COLO829 (cell line): Measurements from ENCODE around the gene FCN2.
"Not testable (repeated sequence)": the region's sequence is repeated elsewhere in the genome, so short reads cannot be mapped to it uniquely, and the experiment has no call there.

Experiments
- DNase-seq: peaks from one replicate; pipeline ENCODE4 v3.0.0; 2012; ENCODE audit warnings: low spot score

FCN2 gene

DNA sequence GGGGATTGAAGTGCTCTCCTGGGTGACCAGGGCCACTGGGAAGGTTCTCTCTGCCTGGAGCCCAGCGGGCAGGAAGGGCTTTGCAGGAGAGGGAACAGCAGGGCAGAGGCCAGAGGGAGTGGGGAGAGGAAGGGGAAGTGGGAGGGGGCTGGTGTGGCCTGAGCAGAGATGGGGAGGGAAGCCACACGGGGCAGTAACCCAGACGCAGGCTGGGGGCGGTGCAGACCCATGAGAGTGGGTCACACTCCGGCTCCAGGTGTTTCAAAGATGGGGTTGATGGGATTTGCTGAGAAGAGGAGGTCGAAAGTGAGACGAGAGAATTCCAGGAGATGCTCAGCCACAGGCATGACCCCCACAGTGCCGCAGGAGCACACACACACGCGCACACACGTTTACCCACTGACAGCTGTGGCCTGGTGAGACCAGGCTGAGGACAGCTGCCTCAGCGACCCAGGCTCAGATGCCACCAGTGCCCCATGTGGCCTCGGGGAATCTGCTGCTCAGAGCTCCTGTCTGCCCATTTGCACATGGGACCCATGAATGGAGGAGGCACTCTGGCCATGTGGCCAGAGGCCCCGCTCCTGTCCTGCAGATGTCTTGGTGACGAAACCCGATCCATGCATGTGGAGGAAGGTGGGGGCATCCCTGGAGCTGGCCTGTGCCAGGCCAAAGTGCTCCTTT is 32.7 kb upstream of the FCN2 start:
- DNase-seq: no peak

DNA sequence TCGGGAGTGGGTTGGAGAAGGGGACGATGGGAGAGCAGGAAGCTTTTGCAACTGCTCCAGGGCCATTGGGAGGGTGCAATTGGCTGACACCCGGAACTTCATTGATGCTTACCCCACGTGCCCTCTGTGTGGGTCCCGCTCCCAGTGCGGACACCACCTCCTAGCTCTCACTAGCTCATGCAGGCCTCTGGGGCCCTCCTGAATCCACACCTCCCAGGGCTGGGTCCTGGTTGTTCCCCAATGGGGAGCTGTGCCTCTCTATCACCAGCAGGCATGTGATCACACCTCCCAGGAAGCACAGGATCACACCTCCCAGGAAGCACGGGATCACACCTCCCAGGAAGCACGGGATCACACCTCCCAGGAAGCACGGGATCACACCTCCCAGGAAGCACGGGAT is 32.1 kb upstream of the FCN2 start:
- no peak for DNase-seq

DNA sequence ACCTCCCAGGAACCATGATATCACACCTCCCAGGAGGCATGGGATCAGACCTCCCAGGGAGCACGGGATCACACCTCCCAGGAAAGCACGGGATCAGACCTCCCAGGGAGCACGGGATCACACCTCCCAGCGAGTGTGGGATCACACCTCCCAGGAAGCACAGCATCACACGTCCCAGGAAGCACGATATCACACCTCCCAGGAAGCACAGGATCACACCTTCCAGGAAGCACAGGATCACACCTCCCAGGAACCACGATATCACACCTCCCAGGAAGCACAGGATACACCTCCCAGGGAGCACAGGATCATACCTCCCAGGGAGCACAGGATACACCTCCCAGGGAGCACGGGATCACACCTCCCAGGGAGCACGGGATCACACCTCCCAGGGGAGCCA is 30.0 kb upstream of the FCN2 start:
- DNase-seq: no peak

DNA sequence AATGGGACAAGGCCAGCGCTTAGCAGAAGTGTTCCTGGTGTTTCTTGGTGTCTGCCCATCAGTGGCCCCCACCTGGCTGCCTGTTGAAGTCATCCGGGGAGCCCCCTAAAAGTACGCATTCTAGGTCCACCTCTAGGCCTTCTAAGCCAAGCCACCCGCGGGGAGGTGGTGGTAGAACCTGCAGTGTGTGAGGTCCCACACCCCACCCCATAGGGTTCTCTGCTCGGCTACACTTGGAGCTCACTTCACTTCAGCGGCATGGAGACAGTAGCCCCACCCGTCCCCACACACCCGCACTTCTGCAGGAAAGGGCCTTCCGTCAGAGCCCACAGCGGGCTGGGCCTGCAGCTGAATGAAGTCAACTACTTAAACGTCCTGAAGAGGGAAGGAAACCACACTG is 29.6 kb upstream of the FCN2 start:
- no peak for DNase-seq

DNA sequence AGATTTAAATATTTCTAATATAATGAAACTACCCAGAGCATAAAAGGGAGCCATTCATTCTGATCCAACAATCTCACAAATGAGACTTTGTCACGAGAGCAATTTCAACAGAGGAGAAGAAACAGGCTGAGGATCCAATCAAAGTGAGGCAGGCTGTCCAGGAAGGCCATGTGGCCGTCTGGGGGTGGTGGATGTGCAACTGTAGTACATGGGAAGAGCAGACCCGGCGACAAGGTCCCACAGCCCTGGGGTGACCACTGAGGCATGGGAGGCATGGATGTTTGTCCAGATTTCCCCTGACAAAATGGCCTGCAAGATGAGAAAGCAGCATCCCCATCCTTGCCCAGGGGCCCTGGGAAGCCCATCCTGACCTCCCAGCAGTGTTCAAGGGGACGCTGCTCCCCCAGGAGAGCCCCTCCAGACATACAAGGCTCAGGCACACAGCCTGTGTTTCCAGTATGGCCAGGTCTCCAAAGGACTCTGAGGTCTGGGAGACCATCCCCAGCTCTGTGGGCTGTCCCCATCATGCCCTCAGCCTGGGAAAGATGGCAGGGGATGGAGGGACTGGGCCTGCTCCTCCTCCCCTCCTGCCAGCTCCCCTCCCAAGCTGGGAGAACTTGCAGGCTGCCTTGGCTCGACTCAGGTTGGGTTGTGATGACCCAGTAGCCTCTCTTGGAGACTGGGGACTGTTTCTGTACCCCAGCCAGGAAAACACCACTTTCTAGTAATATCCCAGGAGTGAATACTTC is 27.5 kb upstream of the FCN2 start:
- DNase-seq: peak; percentile 64

DNA sequence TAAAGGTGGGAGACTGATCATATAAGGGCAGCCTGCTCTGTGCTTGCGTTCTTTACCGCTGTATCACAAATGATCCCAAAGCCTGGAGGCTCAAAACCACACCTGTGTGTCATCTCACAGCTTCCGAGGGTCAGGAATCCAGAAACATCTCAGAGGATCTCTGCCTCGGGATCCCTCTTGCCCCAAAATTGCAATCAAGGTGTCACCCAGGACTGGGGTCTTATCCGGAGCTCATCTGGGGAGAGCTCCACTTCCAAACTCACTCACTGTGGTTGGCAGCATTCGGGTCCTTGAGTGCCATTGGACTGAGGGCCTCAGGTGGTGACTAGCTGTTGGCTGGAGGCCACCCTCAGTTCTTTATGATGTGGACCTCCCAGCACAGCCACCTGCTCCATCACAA is 26.7 kb upstream of the FCN2 start:
- no peak for DNase-seq

DNA sequence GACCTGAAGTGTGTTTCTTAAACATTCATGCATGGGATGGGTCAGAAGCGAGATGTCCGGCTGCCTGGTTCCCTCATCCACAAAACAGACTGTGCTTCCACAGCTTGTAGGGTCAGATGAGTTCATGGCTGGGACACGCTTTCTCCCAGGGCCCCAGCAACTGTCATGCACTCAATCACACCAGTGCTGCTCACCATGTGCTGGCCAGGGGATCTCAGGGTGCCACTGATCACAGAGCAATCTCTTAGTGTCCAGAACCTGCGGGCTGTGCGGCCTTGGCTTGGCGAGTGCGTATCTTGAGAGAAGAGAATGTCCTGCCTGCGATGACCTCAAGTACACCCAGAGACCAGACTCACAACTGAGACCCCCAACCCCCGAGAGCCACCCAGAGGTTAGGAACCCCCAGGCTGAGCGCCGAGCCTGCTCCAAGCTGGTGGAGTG is 26.0 kb upstream of the FCN2 start:
- no peak for DNase-seq

DNA sequence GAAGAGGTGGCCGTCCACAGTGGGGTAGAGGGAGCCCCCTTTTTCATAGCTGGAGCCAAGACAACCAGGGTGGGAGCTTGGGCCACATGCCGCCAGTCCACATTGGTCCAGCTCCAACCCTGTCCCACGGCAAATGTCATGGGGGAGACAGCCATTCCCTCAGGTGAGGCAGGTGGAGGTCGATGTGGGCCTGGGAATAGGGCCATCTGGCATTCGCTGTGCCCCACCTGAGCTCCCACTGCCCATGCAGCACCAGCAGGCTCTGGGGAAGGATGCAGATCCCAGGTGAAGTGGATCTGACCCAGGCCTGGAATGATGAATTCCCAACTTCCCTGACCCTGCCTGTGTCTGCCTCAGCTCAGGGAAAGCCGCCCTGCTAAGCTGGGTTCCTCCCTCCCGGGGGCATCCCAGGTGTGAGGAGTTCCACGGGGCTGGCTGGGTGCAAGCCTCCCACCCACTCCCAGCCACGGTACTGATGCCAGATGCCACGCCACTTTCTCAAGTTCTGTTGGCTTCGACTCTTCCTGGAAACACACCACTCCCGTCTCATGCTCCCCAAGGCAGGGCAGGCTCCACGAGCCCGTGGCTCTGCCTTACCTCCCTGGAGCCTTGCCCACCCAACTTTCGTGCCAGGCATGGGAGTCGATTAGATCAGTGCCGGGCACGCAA is 25.2 kb upstream of the FCN2 start:
- no peak for DNase-seq

DNA sequence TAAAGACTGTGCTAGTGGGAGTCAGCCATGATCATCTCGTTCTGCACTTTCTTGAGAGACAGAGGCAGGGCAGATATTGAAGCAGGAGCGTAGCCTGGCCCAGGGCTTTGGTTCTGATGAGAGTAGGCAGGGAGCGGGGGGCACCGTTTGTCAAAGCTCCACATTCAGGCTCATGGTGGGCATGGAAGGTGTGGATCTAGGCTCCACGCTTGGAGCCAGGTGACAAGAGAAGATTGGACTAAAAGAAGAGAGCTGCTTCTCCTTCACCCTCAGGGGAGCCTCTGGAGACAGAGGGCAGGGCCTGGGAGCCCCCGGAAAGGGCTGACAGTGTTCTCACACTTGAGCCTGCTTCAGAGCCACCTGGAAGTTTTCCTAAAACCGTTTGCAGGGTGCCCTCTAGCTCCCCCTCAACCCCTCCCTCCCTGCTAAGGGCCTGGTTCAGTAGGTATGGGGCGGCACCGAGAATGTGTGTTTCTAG is 24.7 kb upstream of the FCN2 start:
- DNase-seq: no peak

DNA sequence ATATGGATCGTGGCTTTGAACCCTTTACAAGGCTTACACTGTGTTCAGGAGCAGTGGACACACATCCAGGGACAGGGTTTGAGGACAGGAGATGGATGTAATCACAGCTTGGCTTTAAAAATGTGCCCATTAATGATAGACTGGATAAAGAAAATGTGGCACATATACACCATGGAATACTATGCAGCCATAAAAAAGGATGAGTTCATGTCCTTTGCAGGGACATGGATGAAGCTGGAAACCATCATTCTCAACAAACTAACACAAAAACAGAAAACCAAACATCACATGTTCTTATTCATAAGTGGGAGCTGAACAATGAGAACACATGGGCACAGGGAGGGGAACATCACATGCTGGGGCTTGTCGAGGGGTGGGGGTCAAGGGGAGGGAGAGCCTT is 23.2 kb upstream of the FCN2 start:
- not testable (repeated sequence) for DNase-seq

DNA sequence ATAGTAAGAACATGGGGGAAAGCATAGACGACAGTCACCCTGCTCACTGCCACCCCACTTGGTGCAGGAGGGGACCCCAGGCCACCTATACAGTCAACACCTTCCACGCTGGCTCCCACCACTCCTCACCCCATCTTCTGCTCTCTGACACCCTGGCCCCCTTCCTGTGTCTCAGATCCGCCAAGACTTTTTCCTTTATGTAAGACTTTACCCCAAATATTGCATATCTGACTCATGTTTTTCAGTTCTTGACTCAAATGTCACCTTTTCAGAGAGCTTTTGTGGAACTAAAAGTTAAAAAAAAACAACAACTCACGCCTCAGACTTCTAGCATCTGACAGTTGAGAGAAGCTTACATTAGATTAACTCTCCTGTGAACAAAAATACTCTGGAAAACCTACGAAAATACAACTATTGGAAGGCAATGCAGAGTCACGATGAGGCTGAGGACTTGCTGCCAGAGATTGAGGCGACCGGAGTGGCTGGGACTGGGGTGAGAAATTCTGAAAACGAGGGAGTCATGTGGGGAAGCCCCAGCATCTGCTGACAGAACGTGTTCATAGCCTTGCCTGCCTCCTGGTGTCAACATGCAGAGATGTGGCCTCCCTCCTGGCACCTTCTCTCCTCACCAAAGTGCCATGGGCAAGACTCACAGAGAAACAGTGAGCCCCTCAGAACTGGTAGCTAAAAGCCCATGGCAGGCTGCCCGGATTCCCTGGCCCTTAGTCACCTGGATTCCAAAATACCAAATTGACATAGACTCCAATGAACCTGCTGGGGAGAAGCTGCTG is 22.4 kb upstream of the FCN2 start:
- no peak for DNase-seq

DNA sequence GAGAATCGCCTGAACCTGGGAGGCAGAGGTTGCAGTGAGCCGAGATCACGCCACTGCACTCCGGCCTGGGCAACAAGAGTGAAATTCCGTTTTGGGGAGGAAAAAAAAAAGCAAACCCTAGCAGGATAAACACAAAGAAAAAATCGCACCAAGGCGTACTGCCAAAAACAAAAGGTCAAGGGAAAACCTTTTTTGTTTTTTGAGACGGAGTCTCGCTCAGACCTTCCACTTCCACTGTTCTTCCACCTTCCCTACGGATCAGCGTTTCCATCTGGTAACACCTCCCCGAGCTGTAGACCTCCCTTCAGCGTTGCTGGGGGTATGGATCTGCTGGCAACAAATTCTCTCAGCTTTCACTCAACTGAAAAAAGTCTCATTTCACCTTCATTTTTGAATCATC is 20.1 kb upstream of the FCN2 start:
- no peak for DNase-seq

DNA sequence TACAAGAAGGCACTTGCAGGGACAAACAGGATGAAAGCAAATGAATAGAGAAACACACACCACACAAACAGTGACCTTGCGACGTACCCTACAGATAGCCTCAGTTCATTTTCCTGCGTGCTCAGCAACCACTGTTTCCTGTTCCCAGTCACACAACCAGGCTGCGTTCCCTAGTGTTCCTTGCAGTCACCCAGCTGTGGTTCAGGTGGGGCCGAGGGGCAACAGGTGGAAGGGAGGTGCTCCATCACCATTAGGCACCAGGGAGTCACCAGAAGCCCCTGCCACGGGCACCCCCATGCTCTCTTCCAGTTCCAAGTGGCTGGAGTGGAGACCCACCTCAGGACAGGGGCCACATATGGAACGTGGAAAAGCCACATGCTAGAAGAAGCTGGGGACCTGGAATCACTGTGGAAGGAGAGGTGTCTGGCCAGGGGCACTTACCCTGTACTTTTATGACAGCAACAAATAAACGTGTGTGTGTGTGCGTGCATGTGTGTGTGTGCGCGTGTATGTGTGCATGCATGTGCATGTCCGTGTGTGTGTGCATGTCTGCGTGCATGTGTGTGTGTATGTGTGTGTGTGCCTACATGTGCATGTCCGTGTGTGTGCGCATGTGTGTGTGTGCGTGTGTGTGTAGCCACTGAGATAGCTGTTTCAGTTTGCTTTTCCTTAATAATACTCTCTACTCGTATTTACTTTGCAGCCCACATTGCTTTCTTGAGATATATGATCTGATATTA is 18.8 kb upstream of the FCN2 start:
- DNase-seq: no peak

DNA sequence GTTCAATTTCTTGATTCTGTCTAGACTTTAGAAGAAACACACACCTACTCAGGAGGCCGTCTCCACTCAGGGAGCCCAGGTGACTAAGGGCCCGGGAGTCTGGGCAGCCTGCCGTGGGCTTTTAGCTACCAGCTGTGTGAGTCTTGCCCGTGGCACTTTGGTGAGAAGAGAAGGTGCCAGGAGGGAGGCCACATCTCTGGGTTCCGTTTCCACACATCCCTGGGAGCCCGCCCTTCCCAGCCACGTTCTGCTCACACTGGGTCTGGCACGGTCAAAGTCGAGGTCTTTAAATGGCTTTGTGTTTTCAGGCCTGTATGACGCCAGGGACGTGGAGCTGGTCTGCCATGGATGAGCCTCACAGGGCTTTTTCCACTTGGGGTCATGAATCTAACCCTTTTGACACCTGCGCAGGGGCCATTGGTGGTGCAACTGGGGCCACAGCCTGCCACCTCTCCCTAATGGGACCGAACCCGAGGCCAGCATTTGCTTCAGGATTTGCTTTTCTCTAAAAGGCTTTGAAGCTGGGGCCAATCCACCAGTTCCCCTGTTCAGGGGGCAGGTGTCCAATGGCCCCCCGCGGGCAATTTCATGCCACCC is 17.2 kb upstream of the FCN2 start:
- no peak for DNase-seq

DNA sequence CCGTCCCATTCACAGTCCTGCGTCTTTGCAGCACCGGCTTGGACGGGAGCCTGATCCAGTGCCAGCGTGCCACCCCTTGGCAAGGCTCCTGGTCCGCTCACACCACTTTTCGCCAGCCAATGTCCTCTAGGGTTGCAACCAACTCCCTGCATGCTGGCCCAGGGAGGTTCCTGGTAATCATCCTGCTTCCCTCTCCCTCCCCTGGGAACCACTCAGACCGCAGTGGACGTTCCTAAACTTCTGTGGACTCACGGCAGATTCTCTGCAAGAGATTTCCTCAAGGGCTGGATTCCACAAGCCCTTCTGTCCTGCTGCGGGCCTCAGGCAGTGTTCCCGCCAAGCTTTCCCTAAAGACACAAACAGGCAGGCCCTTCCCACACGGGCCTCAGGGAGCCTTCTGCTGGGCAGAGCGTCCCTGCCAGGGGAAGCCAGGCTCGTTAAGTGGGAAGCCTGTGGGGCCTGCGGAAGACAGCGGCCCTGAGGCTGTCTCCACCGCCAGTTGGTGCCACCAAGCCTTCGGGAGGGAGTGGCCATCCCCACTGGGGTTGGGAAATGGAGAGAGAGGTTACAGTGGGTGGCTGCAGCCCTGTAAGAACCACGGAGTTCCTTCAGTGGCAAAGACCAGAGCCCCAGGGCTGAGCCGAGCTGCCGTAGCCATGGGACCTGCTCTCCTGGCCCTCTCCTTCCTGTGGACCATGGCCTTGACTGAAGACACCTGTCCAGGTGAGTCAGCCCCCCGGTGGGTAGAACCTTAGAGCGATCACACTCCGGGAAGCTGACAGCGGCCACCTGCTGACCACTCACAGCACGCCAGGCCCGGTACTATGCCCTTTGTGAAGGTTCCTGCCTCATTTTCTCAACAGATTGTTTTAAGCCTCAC is 16.4 kb upstream of the FCN2 start:
- DNase-seq: no peak

DNA sequence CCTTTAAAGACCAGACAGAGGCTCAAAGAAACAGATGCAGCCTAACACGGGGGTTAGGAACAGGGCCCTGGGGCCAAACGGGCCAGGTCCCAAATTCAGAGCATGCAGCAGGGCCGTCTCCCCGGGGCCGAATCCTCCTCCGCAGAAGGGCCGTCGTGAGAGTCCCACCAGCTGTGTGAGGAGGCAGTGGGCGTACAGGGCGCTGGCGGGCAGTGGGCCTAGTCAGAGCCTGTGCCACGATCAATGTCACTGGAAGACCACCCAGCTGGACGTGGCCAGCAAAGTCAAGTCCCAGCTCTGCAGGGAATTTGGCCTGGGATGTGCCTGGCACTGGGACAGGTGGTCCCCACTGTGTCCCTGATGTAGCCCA is 15.8 kb upstream of the FCN2 start:
- no peak for DNase-seq

DNA sequence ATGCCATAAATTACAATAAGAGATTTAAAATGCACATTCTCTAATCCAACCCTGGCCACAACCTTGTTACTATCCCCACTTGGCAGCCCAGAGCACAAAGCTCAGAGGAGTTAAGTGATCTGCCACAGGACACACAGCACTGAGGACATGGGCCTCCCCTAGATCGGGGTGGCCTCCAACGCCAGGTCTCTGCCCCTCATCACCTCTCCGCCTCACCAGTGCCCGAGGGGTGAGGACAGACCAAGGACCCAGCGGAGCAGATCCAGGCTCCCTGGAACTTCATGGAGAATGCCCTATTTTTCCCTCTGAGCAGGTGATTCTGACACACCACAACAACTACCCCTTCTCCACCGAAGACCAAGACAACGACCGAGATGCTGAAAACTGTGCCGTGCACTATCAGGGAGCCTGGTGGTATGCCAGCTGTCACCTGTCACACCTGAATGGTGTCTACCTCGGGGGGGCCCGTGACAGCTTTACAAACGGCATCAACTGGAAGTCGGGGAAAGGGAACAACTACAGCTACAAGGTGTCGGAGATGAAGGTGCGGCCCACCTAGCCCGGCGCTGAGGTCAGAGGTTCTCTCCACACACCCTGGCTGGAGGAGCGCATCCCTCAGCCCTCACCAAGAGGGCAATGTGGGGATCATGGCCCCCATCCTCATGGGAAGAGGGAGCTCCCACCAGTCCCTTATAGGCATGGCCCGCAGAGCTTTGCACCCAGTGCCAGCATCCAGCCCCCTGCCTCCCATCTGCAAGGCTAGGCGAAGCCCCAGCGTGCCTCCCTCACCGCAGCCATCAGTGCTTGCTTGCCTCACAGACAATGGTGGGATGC is 12.5 kb upstream of the FCN2 start:
- DNase-seq: no peak

DNA sequence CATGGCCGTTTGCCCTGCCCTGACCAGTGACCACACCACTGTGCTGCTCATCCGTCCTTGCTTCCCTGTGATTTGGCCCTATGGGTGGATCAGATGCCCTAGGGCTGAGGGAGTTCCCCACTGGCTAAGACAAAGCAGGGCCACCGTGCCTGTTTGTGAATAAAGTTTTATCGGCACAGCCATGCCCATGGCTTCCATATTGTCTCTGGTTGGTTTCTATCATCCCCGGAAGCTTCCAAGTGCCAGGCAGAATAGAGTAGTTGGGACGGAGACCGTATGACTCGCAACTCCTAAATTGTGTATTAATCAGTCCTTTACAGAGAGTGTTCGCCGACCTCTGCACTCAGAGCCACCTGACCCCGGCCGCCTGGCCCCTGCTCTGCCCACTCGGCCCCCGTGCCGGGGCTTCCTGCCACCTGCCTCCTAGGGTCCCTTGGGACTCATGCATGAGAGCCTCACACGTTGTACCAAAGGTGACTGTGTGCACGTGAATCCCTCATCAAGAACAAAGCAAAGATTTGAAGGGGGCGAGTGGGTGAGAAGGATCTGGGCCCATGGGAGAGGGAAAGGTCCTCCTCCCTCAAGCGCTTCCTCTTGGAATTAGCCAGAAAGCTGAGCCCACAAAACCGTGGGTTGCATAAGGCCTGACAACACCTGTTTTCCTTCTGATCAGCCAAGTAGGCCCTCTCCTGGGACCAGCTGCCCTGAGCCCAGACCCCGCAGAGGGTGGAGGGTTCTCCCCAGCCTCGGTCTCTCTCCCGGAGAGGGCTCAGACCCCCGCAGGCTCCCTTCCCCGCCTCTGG is 11.7 kb upstream of the FCN2 start:
- no peak for DNase-seq
